ENCODE data around the gene FBLIM1. TPM values are rescaled to one million over a fixed set of nuclear protein-coding genes. Genes with fewer than 3 reads are reported as not detected.

FBLIM1 gene
- total and polyA plus RNA-seq, 2 experiments from 2014 or later: 91.6 to 186 TPM

DNA sequence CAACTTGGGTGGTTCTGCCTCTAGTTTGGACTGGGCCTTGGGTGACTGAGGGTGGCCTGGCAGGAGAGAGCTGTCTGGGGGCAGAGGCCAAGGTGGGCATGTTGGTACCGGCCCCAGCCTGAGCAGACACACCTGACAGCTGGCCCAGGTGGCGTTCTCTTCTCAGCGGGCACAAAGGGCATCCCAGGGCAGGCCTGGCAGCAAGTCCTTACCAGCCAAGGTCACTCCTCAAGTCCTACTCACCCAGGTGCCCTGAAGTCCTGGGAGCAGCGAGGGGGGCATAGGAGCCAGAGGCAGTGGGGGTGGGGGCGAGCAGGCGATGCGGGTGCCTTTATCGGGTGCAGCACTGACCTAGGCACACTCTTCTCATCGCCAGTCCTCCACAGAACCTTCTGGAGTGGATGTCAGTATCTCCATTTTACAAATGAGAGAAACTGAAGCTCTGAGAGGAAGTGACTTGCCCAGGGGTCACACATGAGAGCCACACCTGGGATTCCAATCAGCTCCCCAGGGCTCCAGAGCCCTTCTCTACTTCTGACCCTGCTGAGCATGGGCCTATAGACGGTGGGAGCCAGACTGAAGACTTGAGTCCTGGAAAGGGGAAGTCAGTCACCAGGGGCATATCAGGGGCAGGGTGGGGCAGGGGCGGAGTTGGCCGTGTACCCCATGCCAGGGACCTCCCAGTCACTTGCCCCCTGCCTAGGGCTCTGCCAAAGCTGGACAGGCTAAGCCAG, 23.1 kb upstream of the FBLIM1 start:
- no peak for DNase-seq (ENCODE audit: low read depth in 1 of 2, low spot score in 1 of 2)
- Histone ChIP-seq H3K9me3 (ENCODE audit: low read depth) (no peaks in the 10 kb centered on the region), H3K27me3 (no peaks in the 10 kb centered on the region), H3K36me3 (peaks cover 29% of the 10 kb centered on the region), H3K4me1 (ENCODE audit: low read depth) (no peaks in the 10 kb centered on the region), H3K4me3 (no peak overlapping the region), H3K27ac (peak overlapping the region; percentile 54)
- TF ChIP-seq, protein P1, sequence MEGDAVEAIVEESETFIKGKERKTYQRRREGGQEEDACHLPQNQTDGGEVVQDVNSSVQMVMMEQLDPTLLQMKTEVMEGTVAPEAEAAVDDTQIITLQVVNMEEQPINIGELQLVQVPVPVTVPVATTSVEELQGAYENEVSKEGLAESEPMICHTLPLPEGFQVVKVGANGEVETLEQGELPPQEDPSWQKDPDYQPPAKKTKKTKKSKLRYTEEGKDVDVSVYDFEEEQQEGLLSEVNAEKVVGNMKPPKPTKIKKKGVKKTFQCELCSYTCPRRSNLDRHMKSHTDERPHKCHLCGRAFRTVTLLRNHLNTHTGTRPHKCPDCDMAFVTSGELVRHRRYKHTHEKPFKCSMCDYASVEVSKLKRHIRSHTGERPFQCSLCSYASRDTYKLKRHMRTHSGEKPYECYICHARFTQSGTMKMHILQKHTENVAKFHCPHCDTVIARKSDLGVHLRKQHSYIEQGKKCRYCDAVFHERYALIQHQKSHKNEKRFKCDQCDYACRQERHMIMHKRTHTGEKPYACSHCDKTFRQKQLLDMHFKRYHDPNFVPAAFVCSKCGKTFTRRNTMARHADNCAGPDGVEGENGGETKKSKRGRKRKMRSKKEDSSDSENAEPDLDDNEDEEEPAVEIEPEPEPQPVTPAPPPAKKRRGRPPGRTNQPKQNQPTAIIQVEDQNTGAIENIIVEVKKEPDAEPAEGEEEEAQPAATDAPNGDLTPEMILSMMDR (IDR thresholded peaks at IDR 0.05; ENCODE audit: low read depth, low read length): no peak

DNA sequence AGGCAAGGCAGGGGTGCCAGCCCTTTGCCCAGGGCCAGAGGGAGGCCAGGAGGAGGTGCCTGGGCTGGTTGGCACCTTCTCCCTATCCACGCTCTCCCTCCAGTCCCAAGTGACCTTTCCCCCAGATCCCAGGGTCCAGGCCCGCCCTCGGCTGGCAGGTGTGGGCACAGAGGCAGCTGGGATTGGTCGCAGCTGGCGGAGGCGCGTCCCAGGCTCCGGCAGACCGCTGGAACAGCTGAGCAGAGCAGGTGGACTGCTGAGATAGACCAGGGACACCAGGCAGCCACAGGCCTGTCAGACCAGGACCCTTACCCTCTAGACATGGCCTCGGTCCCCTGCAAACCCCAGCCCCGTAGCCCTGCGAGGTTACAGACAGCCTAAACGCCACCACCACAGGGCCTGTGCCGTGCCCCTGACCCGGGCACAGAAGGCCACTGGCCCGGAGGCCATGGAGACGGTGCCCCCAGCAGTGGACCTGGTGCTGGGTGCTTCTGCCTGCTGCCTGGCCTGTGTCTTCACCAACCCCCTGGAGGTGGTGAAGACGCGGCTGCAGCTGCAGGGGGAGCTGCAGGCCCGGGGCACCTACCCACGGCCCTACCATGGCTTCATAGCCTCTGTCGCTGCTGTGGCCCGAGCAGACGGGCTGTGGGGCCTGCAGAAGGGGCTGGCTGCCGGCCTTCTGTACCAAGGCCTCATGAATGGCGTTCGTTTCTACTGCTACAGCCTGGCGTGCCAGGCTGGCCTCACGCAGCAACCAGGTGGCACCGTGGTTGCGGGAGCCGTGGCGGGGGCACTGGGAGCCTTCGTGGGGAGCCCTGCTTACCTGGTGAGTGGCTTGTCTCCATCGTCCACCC, 22.3 kb upstream of the FBLIM1 start, which contains the start of gene SLC25A34:
Gene SLC25A34 (plus strand): TSS at position 221 of the 854 bp plus-strand sequence. CDS start 228 bp downstream, at position 449.
- no peak for DNase-seq (ENCODE audit: low read depth in 1 of 2, low spot score in 1 of 2)
- Histone ChIP-seq H3K4me3 (no peak within 1 kb of the TSS), H3K27ac (peak within 1 kb of the TSS; percentile 54), H3K27me3 (no peaks in the 10 kb centered on the region), H3K4me1 (ENCODE audit: low read depth) (no peaks in the 10 kb centered on the region), H3K36me3 (peaks cover 23% of the 10 kb centered on the region), H3K9me3 (ENCODE audit: low read depth) (no peaks in the 10 kb centered on the region)
- TF ChIP-seq, protein P1 (IDR thresholded peaks at IDR 0.05; ENCODE audit: low read depth, low read length): no peak

DNA sequence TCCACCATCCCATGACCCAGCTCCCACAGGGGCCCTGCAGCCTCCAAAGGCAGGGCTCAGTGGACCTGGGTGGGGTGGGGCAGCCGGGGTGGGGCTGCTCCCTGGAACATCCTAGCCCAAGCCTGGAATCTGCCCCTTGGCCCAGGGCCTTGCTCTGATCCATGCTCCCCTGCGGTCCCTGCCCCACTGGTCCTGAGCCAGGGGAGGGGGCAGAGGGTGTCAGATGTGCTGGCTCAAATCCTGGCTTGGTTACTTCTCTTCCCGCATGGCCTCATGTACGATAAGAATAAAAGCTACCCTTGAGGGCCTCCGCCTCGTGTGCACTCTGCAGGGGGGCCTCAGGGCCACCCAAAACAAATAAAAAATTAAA, 21.7 kb upstream of the FBLIM1 start:
- H3K4me3 ChIP-seq: no peak overlapping the region
- peaks cover 19% of the 10 kb centered on the region for H3K36me3 ChIP-seq
- no peaks in the 10 kb centered on the region for H3K4me1 ChIP-seq (ENCODE audit: low read depth)
- TF ChIP-seq, protein P1 (IDR thresholded peaks at IDR 0.05; ENCODE audit: low read depth, low read length): no peak
- no peaks in the 10 kb centered on the region for H3K9me3 ChIP-seq (ENCODE audit: low read depth)
- H3K27me3 ChIP-seq: no peaks in the 10 kb centered on the region
- no peak overlapping the region for H3K27ac ChIP-seq
- DNase-seq (ENCODE audit: low read depth in 1 of 2, low spot score in 1 of 2): no peak

DNA sequence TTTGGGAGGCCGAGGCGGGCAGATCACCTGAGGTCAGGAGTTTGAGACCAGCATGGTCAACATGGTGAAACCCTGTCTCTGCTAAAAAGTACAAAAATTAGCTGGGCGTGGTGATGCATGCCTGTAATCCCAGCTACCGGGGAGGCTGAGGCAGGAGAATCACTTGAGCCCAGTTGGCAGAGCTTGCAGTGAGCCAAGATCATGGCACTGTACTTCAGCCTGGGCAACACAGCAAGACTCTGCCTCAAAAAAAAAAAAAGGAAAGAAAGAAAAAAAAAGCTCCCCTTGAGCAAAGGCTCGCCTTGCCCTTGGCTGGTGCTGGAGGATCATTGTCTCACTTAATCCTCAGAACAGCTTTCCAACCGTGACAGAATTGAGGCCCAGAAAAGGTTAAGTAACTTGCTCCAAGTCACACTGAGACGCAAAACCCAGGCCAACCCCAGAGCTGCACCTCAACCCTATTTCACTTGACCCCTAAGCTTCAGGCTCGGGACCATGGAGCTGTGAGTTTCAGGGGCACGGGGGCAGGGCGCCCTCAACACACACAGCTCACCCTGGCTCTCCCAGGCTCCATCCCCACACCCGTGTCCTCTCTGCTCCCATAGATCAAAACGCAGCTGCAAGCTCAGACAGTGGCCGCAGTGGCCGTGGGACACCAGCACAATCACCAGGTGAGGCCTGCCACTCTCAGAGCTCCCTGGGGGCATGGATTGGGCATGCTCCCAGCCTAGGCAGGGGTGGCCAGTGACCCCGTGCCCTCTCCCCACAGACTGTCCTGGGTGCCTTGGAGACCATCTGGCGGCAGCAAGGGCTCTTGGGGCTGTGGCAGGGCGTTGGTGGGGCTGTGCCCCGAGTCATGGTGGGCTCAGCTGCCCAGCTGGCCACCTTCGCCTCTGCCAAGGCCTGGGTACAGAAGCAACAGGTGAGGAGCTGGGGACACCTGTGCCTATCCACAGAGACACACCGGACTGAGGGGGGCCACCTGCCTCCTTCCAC, 21.0 kb upstream of the FBLIM1 start:
- no peak for DNase-seq (ENCODE audit: low read depth in 1 of 2, low spot score in 1 of 2)
- TF ChIP-seq, protein P1 (IDR thresholded peaks at IDR 0.05; ENCODE audit: low read depth, low read length): no peak
- H3K27me3 ChIP-seq: no peaks in the 10 kb centered on the region
- no peaks in the 10 kb centered on the region for H3K4me1 ChIP-seq (ENCODE audit: low read depth)
- H3K4me3 ChIP-seq: no peak overlapping the region
- no peak overlapping the region for H3K27ac ChIP-seq
- peaks cover 11% of the 10 kb centered on the region for H3K36me3 ChIP-seq
- no peaks in the 10 kb centered on the region for H3K9me3 ChIP-seq (ENCODE audit: low read depth)

All from cardiac muscle cell (in vitro differentiated cells and primary cell).